ENCODE measurements around the gene CIAO3. TPM values are rescaled to one million over a fixed set of nuclear protein-coding genes. Genes with fewer than 3 reads are reported as not detected.

The CIAO3 gene
- total RNA-seq, 1 donor from 2014 or later, result 19.3 TPM

- TF ChIP-seq CTCF (conservative IDR thresholded peaks at IDR 0.05; ENCODE audit: low read depth, low read length), result no peak
- no peak overlapping the region for H3K4me3 ChIP-seq (ENCODE audit: low read depth, low read length)
- no peak for DNase-seq (ENCODE audit: low read depth)
Observed at GRCh38 chr16:775236-775796, 34.5 kb upstream of the CIAO3 start.

GRCh38 chr16:774086-775001 lies 33.5 kb upstream of the CIAO3 start:
- TF ChIP-seq CTCF (conservative IDR thresholded peaks at IDR 0.05; ENCODE audit: low read depth, low read length), result no peak
- DNase-seq (ENCODE audit: low read depth), result no peak

GRCh38 chr16:772959-773358 lies 32.2 kb upstream of the CIAO3 start:
- no peak overlapping the region for H3K4me3 ChIP-seq (ENCODE audit: low read depth, low read length)
- no peak for DNase-seq (ENCODE audit: low read depth)
- TF ChIP-seq CTCF (conservative IDR thresholded peaks at IDR 0.05; ENCODE audit: low read depth, low read length), result no peak

More at GRCh38 chr16:774086-775001, 33.5 kb upstream of the CIAO3 start:
- H3K4me3 ChIP-seq (ENCODE audit: low read depth, low read length), result no peak overlapping the region

GRCh38 chr16:770411-770810 lies 29.6 kb upstream of the CIAO3 start:
- no peak for TF ChIP-seq CTCF (conservative IDR thresholded peaks at IDR 0.05; ENCODE audit: low read depth, low read length)
- DNase-seq (ENCODE audit: low read depth), result no peak
- no peak overlapping the region for H3K4me3 ChIP-seq (ENCODE audit: low read depth, low read length)

- TF ChIP-seq CTCF (conservative IDR thresholded peaks at IDR 0.05; ENCODE audit: low read depth, low read length), result no peak
- no peak for DNase-seq (ENCODE audit: low read depth)
- H3K4me3 ChIP-seq (ENCODE audit: low read depth, low read length), result no peak overlapping the region
Observed at GRCh38 chr16:769934-770333, 29.1 kb upstream of the CIAO3 start.

- no peak for DNase-seq (ENCODE audit: low read depth)
- no peak overlapping the region for H3K4me3 ChIP-seq (ENCODE audit: low read depth, low read length)
- TF ChIP-seq CTCF (conservative IDR thresholded peaks at IDR 0.05; ENCODE audit: low read depth, low read length), result no peak
Observed at GRCh38 chr16:769184-769784, 28.5 kb upstream of the CIAO3 start.
